ENCODE measurements around the gene LRRC8B. TPM values are rescaled to one million over a fixed set of nuclear protein-coding genes. Genes with fewer than 3 reads are reported as not detected.

The LRRC8B gene
- total RNA-seq, 1 donor from 2014 or later: 6.4 TPM

DNA sequence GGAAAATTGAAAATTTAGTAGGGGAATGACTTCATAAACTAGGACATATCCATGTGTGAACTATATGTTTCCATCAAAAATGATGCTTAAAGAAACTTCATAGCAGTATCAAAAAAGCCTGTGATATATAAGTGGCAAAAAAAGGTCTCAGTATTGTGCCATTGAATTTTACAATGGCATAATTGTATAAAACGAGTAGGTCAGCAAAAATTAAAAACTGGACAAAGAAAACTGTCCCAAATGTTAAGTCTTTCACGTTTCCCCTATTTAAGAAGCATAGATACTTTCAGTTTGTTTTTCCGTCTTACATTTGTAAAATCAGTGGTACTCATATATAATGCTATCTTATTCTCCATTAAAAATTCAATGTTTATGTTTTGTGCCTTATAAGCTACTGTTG, 43.2 kb downstream of the LRRC8B start:
- TF ChIP-seq, protein P1, sequence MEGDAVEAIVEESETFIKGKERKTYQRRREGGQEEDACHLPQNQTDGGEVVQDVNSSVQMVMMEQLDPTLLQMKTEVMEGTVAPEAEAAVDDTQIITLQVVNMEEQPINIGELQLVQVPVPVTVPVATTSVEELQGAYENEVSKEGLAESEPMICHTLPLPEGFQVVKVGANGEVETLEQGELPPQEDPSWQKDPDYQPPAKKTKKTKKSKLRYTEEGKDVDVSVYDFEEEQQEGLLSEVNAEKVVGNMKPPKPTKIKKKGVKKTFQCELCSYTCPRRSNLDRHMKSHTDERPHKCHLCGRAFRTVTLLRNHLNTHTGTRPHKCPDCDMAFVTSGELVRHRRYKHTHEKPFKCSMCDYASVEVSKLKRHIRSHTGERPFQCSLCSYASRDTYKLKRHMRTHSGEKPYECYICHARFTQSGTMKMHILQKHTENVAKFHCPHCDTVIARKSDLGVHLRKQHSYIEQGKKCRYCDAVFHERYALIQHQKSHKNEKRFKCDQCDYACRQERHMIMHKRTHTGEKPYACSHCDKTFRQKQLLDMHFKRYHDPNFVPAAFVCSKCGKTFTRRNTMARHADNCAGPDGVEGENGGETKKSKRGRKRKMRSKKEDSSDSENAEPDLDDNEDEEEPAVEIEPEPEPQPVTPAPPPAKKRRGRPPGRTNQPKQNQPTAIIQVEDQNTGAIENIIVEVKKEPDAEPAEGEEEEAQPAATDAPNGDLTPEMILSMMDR (IDR thresholded peaks at IDR 0.05; ENCODE audit: insufficient read depth, low read depth, low read length): no peak
- no peak for TF ChIP-seq EZH2 (IDR thresholded peaks at IDR 0.05; ENCODE audit: insufficient read depth, low read length)
- Histone ChIP-seq H3K9me3 (ENCODE audit: insufficient read depth, low read depth, low read length) (no peaks in the 10 kb centered on the region), H3K9ac (ENCODE audit: low read length) (no peak overlapping the region), H2AFZ (ENCODE audit: low read depth, low read length) (no peak overlapping the region), H3K36me3 (ENCODE audit: insufficient read depth, low read length) (no peaks in the 10 kb centered on the region), H3K27ac (ENCODE audit: low read depth, low read length) (no peak overlapping the region), H3K4me1 (ENCODE audit: insufficient read depth, low read length) (no peaks in the 10 kb centered on the region), H3K4me3 (ENCODE audit: insufficient read depth, low read depth, low read length) (no peak overlapping the region), H3K27me3 (ENCODE audit: insufficient read depth, low read length) (no peaks in the 10 kb centered on the region), H3K4me2 (ENCODE audit: low read length) (no peak overlapping the region), H4K20me1 (ENCODE audit: insufficient read depth, low read length) (no peaks in the 10 kb centered on the region), H3K79me2 (ENCODE audit: insufficient read depth, low read length) (no peaks in the 10 kb centered on the region)
- Mint-ChIP-seq H3K4me1 (ENCODE audit: low read depth, unreplicated experiment) (no peaks in the 10 kb centered on the region), H3K4me3 (ENCODE audit: unreplicated experiment) (no peak overlapping the region), H3K9me3 (ENCODE audit: unreplicated experiment) (peaks cover 4% of the 10 kb centered on the region), H3K27ac (ENCODE audit: unreplicated experiment) (no peak overlapping the region), H3K36me3 (ENCODE audit: low read depth, unreplicated experiment) (no peaks in the 10 kb centered on the region), H3K27me3 (ENCODE audit: low read depth, unreplicated experiment) (peaks cover 3% of the 10 kb centered on the region)
- no peak for DNase-seq (ENCODE audit: low read depth)
- FAIRE-seq: no peak

DNA sequence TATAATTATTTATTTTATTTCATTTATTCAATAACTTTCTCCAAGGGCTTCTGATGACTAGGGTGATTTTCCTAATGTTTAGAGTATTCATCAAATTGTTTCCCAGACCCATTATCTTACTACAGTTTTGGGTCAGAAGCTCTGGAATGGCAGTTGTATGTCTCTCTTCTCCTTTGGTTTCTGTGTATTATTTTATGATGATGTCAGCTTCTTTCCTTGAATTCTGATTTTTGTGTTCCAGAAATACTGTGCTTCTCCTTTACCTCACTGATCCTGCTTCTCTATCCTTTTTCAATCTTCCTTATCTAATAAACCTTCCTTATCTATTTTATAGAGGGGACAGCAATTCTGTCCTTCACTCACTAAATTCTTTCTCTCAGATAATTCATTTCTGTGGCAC, 48.8 kb downstream of the LRRC8B start:
- no peak overlapping the region for H3K4me2 ChIP-seq (ENCODE audit: low read length)
- peaks cover 3% of the 10 kb centered on the region for H3K27me3 Mint-ChIP-seq (ENCODE audit: low read depth, unreplicated experiment)
- H3K9ac ChIP-seq (ENCODE audit: low read length): no peak overlapping the region
- DNase-seq (ENCODE audit: low read depth): no peak
- peaks cover 2% of the 10 kb centered on the region for H3K36me3 Mint-ChIP-seq (ENCODE audit: low read depth, unreplicated experiment)
- no peaks in the 10 kb centered on the region for H3K4me1 Mint-ChIP-seq (ENCODE audit: low read depth, unreplicated experiment)
- H3K4me1 ChIP-seq (ENCODE audit: insufficient read depth, low read length): no peaks in the 10 kb centered on the region
- H4K20me1 ChIP-seq (ENCODE audit: insufficient read depth, low read length): no peaks in the 10 kb centered on the region
- no peak overlapping the region for H3K27ac ChIP-seq (ENCODE audit: low read depth, low read length)
- TF ChIP-seq, protein P1 (IDR thresholded peaks at IDR 0.05; ENCODE audit: insufficient read depth, low read depth, low read length): no peak
- TF ChIP-seq EZH2 (IDR thresholded peaks at IDR 0.05; ENCODE audit: insufficient read depth, low read length): no peak
- H3K27me3 ChIP-seq (ENCODE audit: insufficient read depth, low read length): no peaks in the 10 kb centered on the region
- H3K4me3 Mint-ChIP-seq (ENCODE audit: unreplicated experiment): no peak overlapping the region
- no peaks in the 10 kb centered on the region for H3K79me2 ChIP-seq (ENCODE audit: insufficient read depth, low read length)
- no peak overlapping the region for H2AFZ ChIP-seq (ENCODE audit: low read depth, low read length)
- no peak overlapping the region for H3K4me3 ChIP-seq (ENCODE audit: insufficient read depth, low read depth, low read length)
- H3K36me3 ChIP-seq (ENCODE audit: insufficient read depth, low read length): no peaks in the 10 kb centered on the region
- no peak overlapping the region for H3K27ac Mint-ChIP-seq (ENCODE audit: unreplicated experiment)
- peaks cover 4% of the 10 kb centered on the region for H3K9me3 Mint-ChIP-seq (ENCODE audit: unreplicated experiment)
- H3K9me3 ChIP-seq (ENCODE audit: insufficient read depth, low read depth, low read length): no peaks in the 10 kb centered on the region
- FAIRE-seq: no peak

DNA sequence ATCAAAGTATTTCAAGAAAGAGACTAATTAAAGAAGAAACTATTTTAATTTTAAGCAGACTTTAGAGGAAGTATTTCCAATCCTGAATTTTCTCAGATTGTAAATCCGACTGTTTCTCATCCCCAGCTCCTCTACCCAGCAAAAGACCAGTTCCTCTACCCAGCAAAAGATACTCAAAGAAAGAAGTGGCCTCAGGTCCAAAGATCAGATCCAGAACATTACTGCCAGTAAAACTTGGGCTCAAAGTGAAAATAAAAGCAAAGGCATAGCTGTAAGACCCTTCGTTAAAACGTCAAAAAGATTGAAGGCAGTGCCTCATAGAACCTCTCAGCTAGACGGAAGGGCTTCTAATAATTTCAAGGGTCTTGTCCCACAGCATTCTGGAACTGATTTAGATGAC, 50.0 kb downstream of the LRRC8B start:
- no peak overlapping the region for H3K27ac ChIP-seq (ENCODE audit: low read depth, low read length)
- no peak for FAIRE-seq
- H4K20me1 ChIP-seq (ENCODE audit: insufficient read depth, low read length): no peaks in the 10 kb centered on the region
- TF ChIP-seq EZH2 (IDR thresholded peaks at IDR 0.05; ENCODE audit: insufficient read depth, low read length): no peak
- TF ChIP-seq, protein P1 (IDR thresholded peaks at IDR 0.05; ENCODE audit: insufficient read depth, low read depth, low read length): no peak
- H3K36me3 Mint-ChIP-seq (ENCODE audit: low read depth, unreplicated experiment): peaks cover 2% of the 10 kb centered on the region
- no peaks in the 10 kb centered on the region for H3K4me1 Mint-ChIP-seq (ENCODE audit: low read depth, unreplicated experiment)
- H3K27me3 ChIP-seq (ENCODE audit: insufficient read depth, low read length): no peaks in the 10 kb centered on the region
- no peaks in the 10 kb centered on the region for H3K4me1 ChIP-seq (ENCODE audit: insufficient read depth, low read length)
- no peak overlapping the region for H2AFZ ChIP-seq (ENCODE audit: low read depth, low read length)
- no peaks in the 10 kb centered on the region for H3K36me3 ChIP-seq (ENCODE audit: insufficient read depth, low read length)
- peaks cover 4% of the 10 kb centered on the region for H3K9me3 Mint-ChIP-seq (ENCODE audit: unreplicated experiment)
- no peak overlapping the region for H3K9ac ChIP-seq (ENCODE audit: low read length)
- H3K27me3 Mint-ChIP-seq (ENCODE audit: low read depth, unreplicated experiment): peaks cover 3% of the 10 kb centered on the region
- no peak overlapping the region for H3K4me2 ChIP-seq (ENCODE audit: low read length)
- no peaks in the 10 kb centered on the region for H3K9me3 ChIP-seq (ENCODE audit: insufficient read depth, low read depth, low read length)
- H3K79me2 ChIP-seq (ENCODE audit: insufficient read depth, low read length): no peaks in the 10 kb centered on the region
- H3K4me3 ChIP-seq (ENCODE audit: insufficient read depth, low read depth, low read length): no peak overlapping the region
- DNase-seq (ENCODE audit: low read depth): no peak
- H3K27ac Mint-ChIP-seq (ENCODE audit: unreplicated experiment): no peak overlapping the region
- no peak overlapping the region for H3K4me3 Mint-ChIP-seq (ENCODE audit: unreplicated experiment)

Data from astrocyte (in vitro differentiated cells and primary cell).